K562 (cell line): Measurements from ENCODE around the gene RPTOR. TPM values are rescaled to one million over a fixed set of nuclear protein-coding genes. Genes with fewer than 3 reads are reported as not detected.

ENCODE experiments used
- ATAC-seq: fragments of 200-7000 bp; cut with Tn5 transposase; 3 replicates; pipeline ENCODE4 v1.9.1; 2020; ENCODE audit warnings: moderate library complexity
- BruUV-seq: library from RNA; stranded (reverse); fragments of 400-500 nt; replicated peaks from 2 replicates; lab custom pipeline; 2021; lab: Mats Ljungman, UMichigan
- CTCF ChIA-PET: fragments of 300-600 bp; formaldehyde crosslinking; extraction: SDS; loops from one replicate; lab custom pipeline; 2021; ENCODE audit warnings: low intra/inter-chr PET ratio; lab: Yijun Ruan, JAX
- POLR2A ChIA-PET: fragments of 300-600, 350-650 bp; sonication (Branson Sonifier 250); formaldehyde crosslinking; extraction: SDS; loops from one replicate; lab custom pipeline; 2021; ENCODE audit warnings: antibody characterized with exemption, inconsistent platforms; lab: Yijun Ruan, JAX
- DNase-seq, 4 experiments: peaks; one replicate each; pipeline versions ENCODE4 v3.0.0 to v3.0.0-alpha.2; 2011 to 2018; ENCODE audit warnings: low spot score in 3 of 4, mixed read lengths in 3 of 4; ENCODE audit errors: extremely low read depth in 1 of 4
- FAIRE-seq: peaks from 2 replicates; lab custom pipeline; 2011; peaks lifted over from hg19 to GRCh38; lab: Jason Lieb, UNC
- H2AFZ ChIP-seq: 2 replicates; pipeline ENCODE4 v1.6.0; 2011; ENCODE audit warnings: low read depth, low read length, control low read depth, inconsistent platforms
- H3K27ac ChIP-seq: fragments of 200-600 bp; 3 replicates; pipeline ENCODE4 v1.8.0; 2011; ENCODE audit warnings: low read depth, mild to moderate bottlenecking, control low read depth, inconsistent platforms, low read length, moderate library complexity, mixed read lengths; ENCODE audit errors: extremely low read depth
- H3K27me3 ChIP-seq, 2 experiments: fragments of 300-600 bp in 1 of 2; 2 replicates in 1 of 2; 3 replicates in 1 of 2; pipeline versions ENCODE4 v1.6.0 to v1.8.0; 2011; ENCODE audit warnings: inconsistent platforms in 2 of 2, low read length in 2 of 2, mild to moderate bottlenecking in 1 of 2, mixed read lengths in 1 of 2, moderate library complexity in 1 of 2; ENCODE audit not compliant: control insufficient read depth in 2 of 2, insufficient read depth in 2 of 2
- H3K36me3 ChIP-seq: fragments of 300-600 bp; 3 replicates; pipeline ENCODE4 v1.8.0; 2011; ENCODE audit warnings: mild to moderate bottlenecking, low read length, inconsistent platforms; ENCODE audit not compliant: control insufficient read depth, insufficient read depth
- H3K4me1 ChIP-seq, 2 experiments: fragments of 200-600 bp in 1 of 2; replicated peaks in 1 of 2; 2 replicates in 1 of 2; 3 replicates in 1 of 2; pipeline versions ENCODE4 v1.5.1 to v1.8.0; 2011; ENCODE audit warnings: inconsistent platforms in 2 of 2, low read length in 2 of 2, mild to moderate bottlenecking in 1 of 2, mixed read lengths in 1 of 2, moderate library complexity in 1 of 2; ENCODE audit not compliant: control insufficient read depth in 2 of 2, insufficient read depth in 2 of 2
- H3K4me2 ChIP-seq: 2 replicates; pipeline ENCODE4 v1.6.1; 2011; ENCODE audit warnings: low read length, control low read depth, inconsistent platforms, mixed read lengths; ENCODE audit not compliant: insufficient read depth
- H3K4me3 ChIP-seq: fragments of 200-600 bp; sonication (generic), shearing (Covaris generic); 2 replicates; pipeline ENCODE4 v1.5.1; 2016; ENCODE audit warnings: control low read depth, inconsistent platforms
- H3K79me2 ChIP-seq: fragments of 200-600 bp; 3 replicates; pipeline ENCODE4 v1.8.0; 2011; ENCODE audit warnings: low read length, inconsistent platforms; ENCODE audit not compliant: control insufficient read depth, insufficient read depth
- H3K9ac ChIP-seq, 2 experiments: 2 replicates each; pipeline versions ENCODE4 v1.6.0 to v1.6.1; 2011; ENCODE audit warnings: low read depth in 2 of 2, low read length in 2 of 2, control low read depth in 1 of 2, inconsistent platforms in 1 of 2, mild to moderate bottlenecking in 1 of 2, mixed read lengths in 1 of 2; ENCODE audit not compliant: insufficient read depth in 1 of 2
- H3K9me1 ChIP-seq: one replicate; pipeline ENCODE4 v1.6.0; 2011; ENCODE audit warnings: inconsistent platforms, mild to moderate bottlenecking, low read length, moderate library complexity; ENCODE audit not compliant: control insufficient read depth, insufficient read depth
- H3K9me3 ChIP-seq: replicated peaks from 2 replicates; pipeline ENCODE4 v1.5.1; 2011; ENCODE audit warnings: low read depth, low read length, inconsistent platforms; ENCODE audit not compliant: control insufficient read depth, insufficient read depth
- H4K20me1 ChIP-seq: replicated peaks from 2 replicates; pipeline ENCODE4 v1.6.1; 2011; ENCODE audit warnings: low read length, inconsistent platforms, mixed read lengths; ENCODE audit not compliant: control insufficient read depth, insufficient read depth
- BCOR ChIP-seq: fragments of 450-650 bp; IDR thresholded peaks from 2 replicates; pipeline ENCODE4 v1.6.1; 2016
- CBX1 ChIP-seq: sonication (generic); IDR thresholded peaks from 2 replicates; pipeline ENCODE4 v1.6.1; 2016; ENCODE audit warnings: antibody characterized with exemption, low read depth, mild to moderate bottlenecking
- EZH2 ChIP-seq: IDR thresholded peaks from 2 replicates; pipeline ENCODE4 v1.6.1; 2012; ENCODE audit warnings: low read depth, mild to moderate bottlenecking, inconsistent platforms, low read length, borderline replicate concordance
- FUS ChIP-seq: fragments of 200-400 bp; formaldehyde crosslinking; optimal IDR thresholded peaks from 2 replicates; pipeline ENCODE3; 2017; ENCODE audit warnings: low read depth, low read length
- HDAC3 ChIP-seq: fragments of 450-650 bp; IDR thresholded peaks from 2 replicates; pipeline ENCODE4 v1.6.1; 2018; ENCODE audit warnings: borderline replicate concordance, mild to moderate bottlenecking, moderate library complexity; ENCODE audit not compliant: partially characterized antibody
- IRF1 ChIP-seq: sonication (generic); formaldehyde crosslinking; IDR thresholded peaks from 2 replicates; pipeline ENCODE4 v1.8.0; 2022; ENCODE audit warnings: missing genetic modification reagents, mild to moderate bottlenecking, borderline replicate concordance
- JUN ChIP-seq, 2 experiments: sonication (generic) in 1 of 2; formaldehyde crosslinking in 1 of 2; IDR thresholded peaks; 2 replicates each; pipeline versions ENCODE4 v1.6.1 to v1.8.0; 2012 to 2022; ENCODE audit warnings: borderline replicate concordance in 2 of 2, mild to moderate bottlenecking in 2 of 2, improper control_type of control experiment in 1 of 2, low read depth in 1 of 2, low read length in 1 of 2, missing genetic modification reagents in 1 of 2
- MTA1 ChIP-seq: fragments of 450-650 bp; IDR thresholded peaks from 2 replicates; pipeline ENCODE4 v1.6.1; 2017; ENCODE audit warnings: borderline replicate concordance
- NUFIP1 ChIP-seq: fragments of 450-650 bp; IDR thresholded peaks from 2 replicates; pipeline ENCODE4 v1.6.1; 2018; ENCODE audit not compliant: partially characterized antibody
- PCBP2 ChIP-seq: fragments of 200-400 bp; formaldehyde crosslinking; IDR thresholded peaks from 2 replicates; pipeline ENCODE4 v1.6.1; 2018; ENCODE audit warnings: low read length, low read depth, mild to moderate bottlenecking, moderate library complexity; ENCODE audit not compliant: poor library complexity, severe bottlenecking
- SRSF3 ChIP-seq: fragments of 200-400 bp; formaldehyde crosslinking; IDR thresholded peaks from 2 replicates; pipeline ENCODE4 v1.6.1; 2016; ENCODE audit warnings: mild to moderate bottlenecking, low read length, moderate library complexity; ENCODE audit not compliant: insufficient read depth
- STAG1 ChIP-seq: sonication (generic); formaldehyde crosslinking; IDR thresholded peaks from 2 replicates; pipeline ENCODE4 v1.5.0; 2020; ENCODE audit warnings: missing genetic modification reagents, borderline replicate concordance
- ZNF699 ChIP-seq: fragments of 250-450 bp; sonication (Bioruptor Pico); IDR thresholded peaks from 2 replicates; pipeline ENCODE4 v1.8.0; 2021; ENCODE audit warnings: mild to moderate bottlenecking, moderate library complexity; ENCODE audit not compliant: insufficient replicate concordance
- WGBS: fragments of 100-300 bp; shearing (Covaris generic); methylation state at CpG from one replicate; pipeline ENCODE4 v1.1.6; 2016; ENCODE audit warnings: low coverage, mixed read lengths; ENCODE audit not compliant: insufficient coverage; ENCODE audit errors: missing lambda C conversion rate; 5-methylcytosine and 5-hydroxymethylcytosine counted together
- in situ Hi-C: fragments of 300-500 bp; cut with MboI; formaldehyde crosslinking; loops from 4 replicates; pipeline ENCODE4 v1.15.0; 2018; ENCODE audit warnings: inconsistent platforms, mixed read lengths
- intact Hi-C: fragments of 100-400 bp; cut with micrococcal nuclease; formaldehyde crosslinking; loops from 2 replicates; pipeline ENCODE4 v1.14.2; 2022
- polyA plus RNA-seq, 8 experiments: library from polyadenylated mRNA; depleted of rRNA in 4 of 8; stranded (reverse) in 5 of 8; unstranded in 3 of 8; fragments of >200 nt; fragmentation: Nextera tagmentation in 2 of 8; fragmentation: Illumina TruSeq in 1 of 8; extraction: Ambion mirVana in 2 of 8; extraction: Trizol in 1 of 8; gene quantifications; 2 replicates each; pipeline versions ENCODE4 v1.2.1 to v1.2.3, GENCODE V29; 2011 to 2014; ENCODE audit warnings: inconsistent platforms in 1 of 8, missing spikeins in 1 of 8
- total RNA-seq, 7 experiments: library from RNA; depleted of rRNA in 6 of 7; stranded (reverse); fragments of >200 nt in 6 of 7; fragmentation: Illumina TruSeq in 2 of 7; extraction: Trizol in 2 of 7; gene quantifications; 2 replicates each; pipeline versions ENCODE4 v1.2.1 to v1.2.3, GENCODE V29; 2011 to 2021; ENCODE audit warnings: low replicate concordance in 1 of 7
- TF ChIP-seq, protein P1 (sequence below): fragments of 150-350 bp; IDR thresholded peaks from 2 replicates; pipeline ENCODE4 v1.6.1; 2014; ENCODE audit warnings: low read depth, mild to moderate bottlenecking, low read length, borderline replicate concordance
- TF ChIP-seq, protein P2 (sequence below): fragments of 450-650 bp; IDR thresholded peaks from 2 replicates; pipeline ENCODE4 v1.6.1; 2016

RPTOR gene
- total and polyA plus RNA-seq, 9 of the 15 experiments (the other 6 are each of a cell fraction or from before 2014, with no cell fraction given): 0.24 to 54.1 (median 10.2) TPM

GRCh38 chr17:81006891-81007290 is 462.3 kb downstream of the RPTOR start:
- no peak for TF ChIP-seq PCBP2
- TF ChIP-seq CBX1: no peak
- TF ChIP-seq, protein P1, sequence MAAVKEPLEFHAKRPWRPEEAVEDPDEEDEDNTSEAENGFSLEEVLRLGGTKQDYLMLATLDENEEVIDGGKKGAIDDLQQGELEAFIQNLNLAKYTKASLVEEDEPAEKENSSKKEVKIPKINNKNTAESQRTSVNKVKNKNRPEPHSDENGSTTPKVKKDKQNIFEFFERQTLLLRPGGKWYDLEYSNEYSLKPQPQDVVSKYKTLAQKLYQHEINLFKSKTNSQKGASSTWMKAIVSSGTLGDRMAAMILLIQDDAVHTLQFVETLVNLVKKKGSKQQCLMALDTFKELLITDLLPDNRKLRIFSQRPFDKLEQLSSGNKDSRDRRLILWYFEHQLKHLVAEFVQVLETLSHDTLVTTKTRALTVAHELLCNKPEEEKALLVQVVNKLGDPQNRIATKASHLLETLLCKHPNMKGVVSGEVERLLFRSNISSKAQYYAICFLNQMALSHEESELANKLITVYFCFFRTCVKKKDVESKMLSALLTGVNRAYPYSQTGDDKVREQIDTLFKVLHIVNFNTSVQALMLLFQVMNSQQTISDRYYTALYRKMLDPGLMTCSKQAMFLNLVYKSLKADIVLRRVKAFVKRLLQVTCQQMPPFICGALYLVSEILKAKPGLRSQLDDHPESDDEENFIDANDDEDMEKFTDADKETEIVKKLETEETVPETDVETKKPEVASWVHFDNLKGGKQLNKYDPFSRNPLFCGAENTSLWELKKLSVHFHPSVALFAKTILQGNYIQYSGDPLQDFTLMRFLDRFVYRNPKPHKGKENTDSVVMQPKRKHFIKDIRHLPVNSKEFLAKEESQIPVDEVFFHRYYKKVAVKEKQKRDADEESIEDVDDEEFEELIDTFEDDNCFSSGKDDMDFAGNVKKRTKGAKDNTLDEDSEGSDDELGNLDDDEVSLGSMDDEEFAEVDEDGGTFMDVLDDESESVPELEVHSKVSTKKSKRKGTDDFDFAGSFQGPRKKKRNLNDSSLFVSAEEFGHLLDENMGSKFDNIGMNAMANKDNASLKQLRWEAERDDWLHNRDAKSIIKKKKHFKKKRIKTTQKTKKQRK: no peak
- no peak for TF ChIP-seq BCOR
- TF ChIP-seq IRF1 (CRISPR knock-in tag): no peak
- TF ChIP-seq EZH2: no peak
- TF ChIP-seq MTA1: no peak
- TF ChIP-seq ZNF699 (CRISPR knock-in tag): no peak
- TF ChIP-seq, protein P2, sequence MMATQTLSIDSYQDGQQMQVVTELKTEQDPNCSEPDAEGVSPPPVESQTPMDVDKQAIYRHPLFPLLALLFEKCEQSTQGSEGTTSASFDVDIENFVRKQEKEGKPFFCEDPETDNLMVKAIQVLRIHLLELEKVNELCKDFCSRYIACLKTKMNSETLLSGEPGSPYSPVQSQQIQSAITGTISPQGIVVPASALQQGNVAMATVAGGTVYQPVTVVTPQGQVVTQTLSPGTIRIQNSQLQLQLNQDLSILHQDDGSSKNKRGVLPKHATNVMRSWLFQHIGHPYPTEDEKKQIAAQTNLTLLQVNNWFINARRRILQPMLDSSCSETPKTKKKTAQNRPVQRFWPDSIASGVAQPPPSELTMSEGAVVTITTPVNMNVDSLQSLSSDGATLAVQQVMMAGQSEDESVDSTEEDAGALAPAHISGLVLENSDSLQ: no peak
- TF ChIP-seq SRSF3: no peak
- TF ChIP-seq FUS: no peak
- TF ChIP-seq HDAC3: no peak
- no peak for TF ChIP-seq JUN (IDR thresholded peaks at IDR 0.05; ENCODE audit: borderline replicate concordance, low read depth, low read length)
- TF ChIP-seq JUN (CRISPR knock-in tag; IDR thresholded peaks at IDR 0.05; ENCODE audit: borderline replicate concordance): no peak
- TF ChIP-seq NUFIP1: no peak
- no peak for TF ChIP-seq STAG1 (CRISPR knock-in tag)
- Histone ChIP-seq H3K9me3 (no peaks in the 10 kb centered on the region), H3K27ac (no peak overlapping the region), H3K9ac (no peak overlapping the region), H3K4me3 (no peak overlapping the region), H3K79me2 (no peaks in the 10 kb centered on the region), H2AFZ (no peak overlapping the region), H3K4me2 (no peak overlapping the region), H3K4me1 (peaks cover 21 to 26% of the 10 kb centered on the region in 2 experiments), H4K20me1 (no peaks in the 10 kb centered on the region), H3K9me1 (no peaks in the 10 kb centered on the region), H3K27me3 (no peaks in the 10 kb centered on the region), H3K36me3 (no peaks in the 10 kb centered on the region)
- ChIA-PET CTCF (no interaction called here), POLR2A (interaction anchor here (0.8 to 1.8 kb wide), 4 partner anchors 8 to 231 kb away, joined by 3 to 5 read pairs (median 4); partner anchors contain the start of gene CHMP6)
- no TSS peak for BruUV-seq
- in situ Hi-C loops (no loop called here), intact Hi-C loops (no loop called here)
- FAIRE-seq: no peak
- DNase-seq: no peak
- ATAC-seq: no peak
- 75% methylated on average over 10 of the region's 10 CpGs for WGBS
